ENCODE data around the gene IL17C.
A peak's percentile ranks its signal among the peaks of the same experiment; 100 is the strongest.
"Not testable (repeated sequence)": the region's sequence is repeated elsewhere in the genome, so short reads cannot be mapped to it uniquely, and the experiment has no call there.

Gene IL17C

GRCh38 chr16:88638323-88639230 is at the start of gene IL17C:
TSS of gene IL17C (plus strand) at chr16:88638572. CDS start at chr16:88638642, 70 bp downstream.
- peak in 2 of 6 experiments; percentile 11 to 15 for DNase-seq

GRCh38 chr16:88588754-88589153 is 49.6 kb upstream of the IL17C start:
- DNase-seq, result no peak

GRCh38 chr16:88589441-88589840 is 48.9 kb upstream of the IL17C start:
- no peak for DNase-seq

- DNase-seq, result no peak
Measured at GRCh38 chr16:88591577-88592021, 46.8 kb upstream of the IL17C start.

GRCh38 chr16:88593061-88593460 is 45.3 kb upstream of the IL17C start:
- no peak for DNase-seq

- no peak for DNase-seq
Measured at GRCh38 chr16:88593489-88593888, 44.9 kb upstream of the IL17C start.

- no peak for DNase-seq
Measured at GRCh38 chr16:88593910-88594309, 44.5 kb upstream of the IL17C start.

- DNase-seq, result no peak
Measured at GRCh38 chr16:88595101-88595500, 43.3 kb upstream of the IL17C start.

- no peak for DNase-seq
Measured at GRCh38 chr16:88595921-88596320, 42.5 kb upstream of the IL17C start.

- no peak for DNase-seq
Measured at GRCh38 chr16:88596483-88596882, 41.9 kb upstream of the IL17C start.

- no peak for DNase-seq
Measured at GRCh38 chr16:88597856-88598491, 40.4 kb upstream of the IL17C start.

GRCh38 chr16:88599092-88599733 is 39.2 kb upstream of the IL17C start:
- no peak for DNase-seq

- no peak for DNase-seq
Measured at GRCh38 chr16:88599825-88600538, 38.4 kb upstream of the IL17C start.

GRCh38 chr16:88600539-88600896 is 37.9 kb upstream of the IL17C start:
- no peak for DNase-seq

- no peak for DNase-seq
Measured at GRCh38 chr16:88601313-88602036, 36.9 kb upstream of the IL17C start.

GRCh38 chr16:88602091-88602490 is 36.3 kb upstream of the IL17C start:
- DNase-seq, result no peak

GRCh38 chr16:88605186-88606147 is 32.9 kb upstream of the IL17C start:
- no peak for DNase-seq

GRCh38 chr16:88606148-88606757 is 32.1 kb upstream of the IL17C start:
- DNase-seq, result no peak

GRCh38 chr16:88608076-88608475 is 30.3 kb upstream of the IL17C start:
- DNase-seq, result no peak

- DNase-seq, result not testable (repeated sequence)
Measured at GRCh38 chr16:88609426-88609825, 28.9 kb upstream of the IL17C start.

GRCh38 chr16:88610080-88610479 is 28.3 kb upstream of the IL17C start:
- DNase-seq, result no peak

Data from stimulated activated naive CD4-positive, alpha-beta T cell (primary cell).